GM12891 (cell line): ENCODE measurements around the gene CLIC5.

Experiments used
- POLR2A ChIP-seq: IDR thresholded peaks from 2 replicates; pipeline ENCODE4 v1.6.1; 2011; ENCODE audit warnings: low read depth, low read length, control low read depth
- POLR2AphosphoS5 ChIP-seq: IDR thresholded peaks from 2 replicates; pipeline ENCODE4 v1.6.1; 2011; ENCODE audit warnings: low read depth, low read length, control low read depth

GRCh38 chr6:45916692-45917091 lies 99.0 kb downstream of the CLIC5 start:
- TF ChIP-seq POLR2AphosphoS5 = no peak
- TF ChIP-seq POLR2A = no peak
